GM18526 (cell line): ENCODE measurements around the gene PIK3CB.

Source experiments
- POLR2A ChIP-seq: IDR thresholded peaks from 3 replicates; pipeline ENCODE4 v1.6.1; 2011; ENCODE audit not compliant: insufficient read length; ENCODE audit errors: extremely low read depth

The PIK3CB gene

DNA sequence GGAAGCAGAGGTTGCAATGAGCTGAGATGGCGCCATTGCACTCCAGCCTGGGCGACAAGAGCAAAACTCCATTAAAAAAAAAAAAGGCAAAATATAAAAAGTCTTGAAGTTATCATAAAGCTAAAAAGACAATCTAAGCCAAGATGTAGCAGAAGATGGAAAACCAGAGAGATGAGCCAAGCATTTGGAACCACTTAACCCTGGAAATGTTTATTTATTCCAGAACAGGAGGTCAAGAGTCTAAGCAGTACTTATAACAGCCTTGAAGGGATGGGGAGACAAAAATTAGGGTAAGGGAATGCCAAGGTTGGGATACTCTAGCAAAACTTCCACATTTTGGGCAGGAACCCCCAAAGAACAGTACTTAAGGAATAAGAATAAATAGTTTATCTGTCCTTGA is 196.1 kb downstream of the PIK3CB start:
- no peak for TF ChIP-seq POLR2A

DNA sequence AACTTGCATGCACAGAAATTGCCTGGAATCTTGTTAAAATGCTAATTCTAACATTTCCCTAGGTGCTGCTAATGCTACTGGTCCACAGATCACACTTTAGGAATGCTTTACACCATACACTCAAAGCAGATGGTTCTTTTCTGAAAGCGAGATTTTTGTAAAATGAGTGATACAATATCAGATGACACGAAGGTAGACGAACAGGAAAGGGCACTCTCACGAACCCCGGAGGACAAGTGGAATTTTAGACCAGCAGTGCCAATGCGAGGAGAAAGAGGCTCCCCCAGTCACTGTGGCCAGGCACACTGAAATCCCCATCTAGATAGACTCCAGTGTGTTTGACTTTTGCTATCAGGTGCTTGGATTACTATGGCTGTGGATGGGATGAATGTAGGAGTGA is 205.2 kb downstream of the PIK3CB start:
- no peak for TF ChIP-seq POLR2A

DNA sequence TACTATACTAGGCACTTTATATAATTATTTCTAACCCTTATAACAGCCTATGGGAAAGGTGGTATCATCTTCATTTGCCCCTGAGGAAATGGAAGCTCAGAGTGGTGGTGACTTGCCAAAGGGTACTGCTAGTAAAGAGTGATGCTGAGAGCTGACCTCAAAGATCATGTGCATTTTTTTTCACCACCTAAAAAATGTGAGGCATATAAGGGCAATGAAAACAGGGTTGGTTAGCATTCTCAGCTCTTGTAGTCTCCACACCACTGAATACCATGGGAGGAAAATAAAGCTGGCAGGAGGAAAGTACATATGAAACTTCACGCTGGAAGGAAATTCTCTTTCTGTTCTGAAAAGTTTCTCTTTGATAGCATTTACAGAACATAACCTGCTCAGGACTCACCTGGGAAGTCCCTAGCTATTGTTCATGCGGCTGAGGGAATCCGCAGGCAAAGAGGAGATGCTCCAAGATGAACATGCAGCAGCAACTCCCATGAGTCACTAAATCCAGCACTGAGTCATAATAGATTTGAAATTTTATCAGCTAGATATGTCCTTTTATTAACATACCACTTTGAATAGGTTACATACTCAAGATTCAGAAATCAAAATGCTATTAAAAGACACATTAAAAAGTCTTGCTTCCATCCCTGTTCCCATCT is 208.9 kb downstream of the PIK3CB start:
- TF ChIP-seq POLR2A, result no peak

DNA sequence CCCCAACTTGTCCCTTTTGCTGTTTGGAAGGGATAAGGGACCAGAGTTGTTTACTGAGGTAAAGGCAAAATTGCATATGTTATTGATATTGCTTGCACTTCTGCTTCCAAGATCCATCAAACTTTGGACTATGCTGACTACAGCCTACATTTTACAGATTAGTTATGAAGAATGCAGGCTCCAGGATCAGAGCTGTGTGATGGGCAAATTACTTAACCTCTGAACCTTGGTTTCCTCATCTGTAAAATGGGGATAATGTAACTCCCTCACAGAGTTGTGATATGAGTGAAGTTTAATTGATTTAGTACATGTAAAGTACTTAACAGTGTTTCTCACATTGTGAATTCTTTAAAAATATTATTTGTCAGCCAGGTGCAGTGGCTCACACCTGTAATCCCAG is 210.2 kb downstream of the PIK3CB start:
- TF ChIP-seq POLR2A, result no peak

DNA sequence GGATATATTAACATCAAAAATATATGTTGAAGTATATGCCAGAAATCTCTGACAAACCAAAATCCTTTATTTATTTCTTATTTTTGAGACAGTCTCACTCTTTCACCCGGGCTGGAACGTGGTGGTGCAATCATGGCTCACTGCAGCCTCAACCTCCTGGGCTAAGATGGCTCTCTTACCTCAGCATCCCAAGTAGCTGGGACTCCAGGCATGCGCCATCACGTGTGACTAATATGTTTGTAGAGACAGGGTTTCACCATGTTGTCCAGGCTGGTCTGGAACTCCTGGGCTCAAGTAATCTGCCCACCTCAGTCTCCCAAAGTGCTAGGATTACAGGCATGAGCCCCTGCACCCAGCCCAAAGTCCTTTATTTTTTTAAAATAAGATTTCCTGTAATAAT is 214.3 kb downstream of the PIK3CB start:
- TF ChIP-seq POLR2A, result no peak

DNA sequence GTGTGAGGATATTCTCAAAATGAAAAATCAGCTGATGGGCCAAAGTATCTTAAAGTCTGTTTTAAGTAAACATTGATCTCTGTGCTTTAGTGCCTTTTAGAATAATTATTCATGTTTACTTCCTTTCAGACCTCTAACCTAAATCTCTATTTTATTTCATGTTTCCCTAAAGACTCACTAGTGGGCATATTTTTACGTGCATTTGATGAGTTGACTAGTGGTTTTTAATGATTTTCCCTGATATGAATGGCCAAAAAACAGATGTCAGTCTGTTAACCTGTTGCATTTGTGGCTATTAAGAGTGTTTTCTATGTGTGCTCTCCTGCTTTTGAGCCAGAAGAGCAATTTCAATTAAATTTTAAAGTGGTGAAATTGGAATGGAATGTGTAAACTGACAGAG is 219.3 kb downstream of the PIK3CB start:
- TF ChIP-seq POLR2A, result no peak

DNA sequence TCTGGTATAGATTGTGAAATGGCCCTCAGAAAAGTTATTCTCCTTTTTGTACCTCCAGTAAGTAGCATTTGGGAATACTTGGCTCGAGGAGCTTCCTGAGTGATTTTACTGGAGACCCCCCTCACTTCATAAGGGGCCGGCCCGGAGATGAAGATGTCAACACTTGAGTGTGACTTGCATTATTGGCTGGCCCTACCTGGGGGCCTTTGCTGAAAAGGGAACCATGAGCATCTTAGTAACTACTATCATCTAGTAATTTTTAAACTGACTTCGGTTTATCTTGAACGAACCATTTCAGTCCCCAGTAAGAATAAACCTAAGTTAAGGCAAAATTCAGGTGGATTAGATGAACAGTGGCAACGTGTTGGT is 224.8 kb downstream of the PIK3CB start:
- TF ChIP-seq POLR2A, result no peak

DNA sequence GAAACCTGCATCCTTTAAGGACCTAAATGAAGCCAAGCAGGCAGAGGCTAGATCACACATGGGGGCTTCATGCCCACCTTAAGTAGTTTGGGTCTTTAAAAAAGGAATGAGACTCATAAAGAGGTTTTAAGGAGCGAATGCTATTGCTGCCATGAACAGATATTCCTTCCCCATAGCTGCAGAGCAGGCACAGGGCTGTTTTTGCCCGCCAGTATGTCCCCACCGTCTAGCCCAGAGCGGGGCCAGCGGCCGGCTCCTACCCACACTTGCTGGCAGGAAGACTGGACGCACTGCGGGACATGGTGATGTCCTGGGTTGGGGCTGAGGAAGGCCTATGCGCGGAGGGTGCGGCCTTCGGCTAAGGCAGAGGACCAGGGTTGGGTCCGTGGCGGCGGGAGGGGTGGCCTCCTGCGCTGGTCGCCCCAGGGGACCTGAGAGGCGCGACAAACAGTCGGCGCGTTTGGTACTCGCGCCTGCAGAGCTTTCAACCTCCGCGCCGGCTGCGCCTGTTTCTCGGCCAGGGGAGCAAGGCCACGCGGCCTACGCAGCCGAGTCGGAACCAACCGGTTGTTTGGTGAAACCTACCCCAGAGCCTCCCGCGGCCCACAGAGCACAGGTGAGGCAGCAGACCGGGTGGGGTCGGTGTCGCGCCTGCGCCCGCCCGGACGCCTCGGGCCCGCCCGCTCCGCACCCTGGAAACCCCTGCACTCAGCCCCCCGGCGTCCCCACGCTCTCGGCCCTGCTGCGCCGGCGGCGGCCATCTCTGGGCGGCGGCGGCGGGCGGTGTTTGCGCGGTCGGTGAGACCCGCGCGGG is 226.2 kb downstream of the PIK3CB start, which contains the start of gene FAIM:
TSS of gene FAIM (plus strand) at position 450 of the 814 bp plus-strand sequence. CDS start 10,956 bp downstream, outside the sequence.
- TF ChIP-seq POLR2A, result peak; percentile 62
